ENCODE measurements around the gene FBXW7.

DNA sequence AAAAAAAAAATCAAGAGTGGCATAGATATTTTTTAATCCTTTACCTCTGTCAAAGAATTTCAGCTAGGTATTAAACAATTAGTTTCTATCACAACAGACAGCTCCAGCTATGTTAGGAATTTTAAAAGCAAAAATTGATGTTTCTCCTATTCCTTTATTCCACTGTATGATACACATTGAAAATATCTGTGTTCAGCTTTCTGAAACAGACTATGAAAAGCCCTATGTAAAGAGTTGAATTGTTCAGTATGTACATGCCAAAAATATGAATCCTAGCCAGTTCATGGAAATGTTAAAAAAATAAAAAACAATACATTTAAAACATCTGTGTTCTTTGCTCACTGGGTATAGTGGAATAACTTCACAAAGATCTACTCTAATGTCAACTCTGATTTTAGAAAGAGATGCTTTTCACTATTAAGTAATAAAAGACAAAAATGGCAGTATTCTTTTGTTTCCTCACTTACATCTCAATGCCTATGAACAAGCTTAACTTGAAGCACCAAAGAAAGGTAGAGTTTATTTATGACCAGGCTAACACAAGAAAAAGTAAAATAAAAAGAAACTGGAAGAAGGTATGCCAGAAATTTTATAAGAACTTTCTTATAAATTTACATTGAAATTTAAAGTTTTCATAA is 32.1 kb downstream of the FBXW7 start:
- TF ChIP-seq ATF2 (CRISPR knock-in tag; IDR thresholded peaks at IDR 0.05; ENCODE audit: borderline replicate concordance, low read depth): no peak
- TF ChIP-seq, protein P1, sequence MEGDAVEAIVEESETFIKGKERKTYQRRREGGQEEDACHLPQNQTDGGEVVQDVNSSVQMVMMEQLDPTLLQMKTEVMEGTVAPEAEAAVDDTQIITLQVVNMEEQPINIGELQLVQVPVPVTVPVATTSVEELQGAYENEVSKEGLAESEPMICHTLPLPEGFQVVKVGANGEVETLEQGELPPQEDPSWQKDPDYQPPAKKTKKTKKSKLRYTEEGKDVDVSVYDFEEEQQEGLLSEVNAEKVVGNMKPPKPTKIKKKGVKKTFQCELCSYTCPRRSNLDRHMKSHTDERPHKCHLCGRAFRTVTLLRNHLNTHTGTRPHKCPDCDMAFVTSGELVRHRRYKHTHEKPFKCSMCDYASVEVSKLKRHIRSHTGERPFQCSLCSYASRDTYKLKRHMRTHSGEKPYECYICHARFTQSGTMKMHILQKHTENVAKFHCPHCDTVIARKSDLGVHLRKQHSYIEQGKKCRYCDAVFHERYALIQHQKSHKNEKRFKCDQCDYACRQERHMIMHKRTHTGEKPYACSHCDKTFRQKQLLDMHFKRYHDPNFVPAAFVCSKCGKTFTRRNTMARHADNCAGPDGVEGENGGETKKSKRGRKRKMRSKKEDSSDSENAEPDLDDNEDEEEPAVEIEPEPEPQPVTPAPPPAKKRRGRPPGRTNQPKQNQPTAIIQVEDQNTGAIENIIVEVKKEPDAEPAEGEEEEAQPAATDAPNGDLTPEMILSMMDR (IDR thresholded peaks at IDR 0.05): no peak
- TF ChIP-seq, protein P2, sequence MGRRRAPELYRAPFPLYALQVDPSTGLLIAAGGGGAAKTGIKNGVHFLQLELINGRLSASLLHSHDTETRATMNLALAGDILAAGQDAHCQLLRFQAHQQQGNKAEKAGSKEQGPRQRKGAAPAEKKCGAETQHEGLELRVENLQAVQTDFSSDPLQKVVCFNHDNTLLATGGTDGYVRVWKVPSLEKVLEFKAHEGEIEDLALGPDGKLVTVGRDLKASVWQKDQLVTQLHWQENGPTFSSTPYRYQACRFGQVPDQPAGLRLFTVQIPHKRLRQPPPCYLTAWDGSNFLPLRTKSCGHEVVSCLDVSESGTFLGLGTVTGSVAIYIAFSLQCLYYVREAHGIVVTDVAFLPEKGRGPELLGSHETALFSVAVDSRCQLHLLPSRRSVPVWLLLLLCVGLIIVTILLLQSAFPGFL (CRISPR knock-in tag; IDR thresholded peaks at IDR 0.05; ENCODE audit: borderline replicate concordance): no peak
- no peak for TF ChIP-seq HMGA2 (CRISPR knock-in tag; IDR thresholded peaks at IDR 0.05)
- TF ChIP-seq MAX (CRISPR knock-in tag; IDR thresholded peaks at IDR 0.05): no peak
- no peak for TF ChIP-seq ZNF138 (CRISPR knock-in tag; conservative IDR thresholded peaks at IDR 0.05)
- TF ChIP-seq JUN (CRISPR knock-in tag; IDR thresholded peaks at IDR 0.05): no peak
- no peak for TF ChIP-seq GABPB1 (CRISPR knock-in tag; IDR thresholded peaks at IDR 0.05)
- TF ChIP-seq NR2C2 (CRISPR knock-in tag; IDR thresholded peaks at IDR 0.05): no peak

Data from WTC11 (cell line).